GM21367 (cell line): ENCODE data around the gene ST3GAL3.

Experiments
- ATAC-seq: cut with Tn5 transposase; IDR thresholded peaks from one replicate; pipeline ENCODE4 v1.9.1; 2021; ENCODE audit not compliant: unreplicated experiment

Gene ST3GAL3

GRCh38 chr1:43910343-43910742, 203.0 kb downstream of the ST3GAL3 start:
- ATAC-seq = no peak

- no peak for ATAC-seq
Measured at GRCh38 chr1:43912607-43913006, 205.3 kb downstream of the ST3GAL3 start.

DNA sequence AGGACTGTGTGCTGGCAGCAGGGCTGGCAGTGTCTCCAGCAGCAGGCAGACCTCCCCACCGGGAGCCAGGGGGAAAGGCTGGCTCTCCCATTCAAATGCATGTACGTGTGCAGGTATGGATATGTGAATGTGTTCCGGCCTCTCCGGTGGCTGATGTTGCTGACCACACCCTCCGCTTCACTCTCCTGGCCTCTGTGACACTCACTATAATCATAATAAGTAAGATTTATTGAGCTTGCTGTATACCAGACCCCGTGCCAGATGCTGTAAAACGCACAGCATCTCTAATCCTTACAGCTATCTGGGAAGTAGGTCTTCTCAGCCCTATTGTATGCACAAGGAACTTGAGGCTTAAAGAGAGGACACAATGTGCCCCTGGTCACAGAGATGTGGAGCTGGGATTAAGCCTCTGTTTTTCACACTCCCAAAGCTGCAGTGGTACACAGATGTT, 205.7 kb downstream of the ST3GAL3 start:
- ATAC-seq = no peak

DNA sequence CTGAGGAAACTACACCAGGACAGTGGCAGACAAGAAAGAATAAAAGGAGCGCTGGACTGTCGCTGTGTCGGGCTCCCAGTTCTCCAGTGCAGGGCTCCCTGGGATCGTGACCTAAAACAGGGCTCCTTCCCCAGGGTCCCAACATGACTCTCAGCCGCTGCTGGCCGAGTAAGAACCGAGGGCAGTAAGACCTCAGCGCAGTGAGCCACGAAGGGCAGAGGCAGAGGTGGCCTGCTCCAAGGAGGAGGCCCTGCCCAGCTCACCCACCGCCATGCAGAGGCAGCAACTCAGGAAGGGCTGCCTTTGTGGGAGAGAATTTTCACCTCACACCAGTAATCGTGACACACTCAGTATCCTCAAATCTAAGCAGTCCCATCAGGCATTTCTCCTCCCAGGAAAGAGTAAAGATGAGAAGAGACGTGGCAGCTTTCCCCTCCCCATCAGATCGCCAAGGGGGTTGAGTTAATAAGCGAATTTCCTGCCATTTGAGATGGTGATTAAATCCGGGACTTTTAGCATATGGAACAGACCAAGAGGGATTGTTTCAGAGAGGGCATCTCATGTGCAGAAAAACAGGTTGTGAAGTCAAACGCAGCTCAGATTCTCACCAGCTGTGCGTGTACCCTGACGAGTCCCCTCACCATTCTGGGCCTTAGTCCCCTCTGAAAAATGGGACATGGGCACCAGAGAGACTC, 206.5 kb downstream of the ST3GAL3 start:
- no peak for ATAC-seq

- no peak for ATAC-seq
Measured at GRCh38 chr1:43914576-43915525, 207.5 kb downstream of the ST3GAL3 start.

DNA sequence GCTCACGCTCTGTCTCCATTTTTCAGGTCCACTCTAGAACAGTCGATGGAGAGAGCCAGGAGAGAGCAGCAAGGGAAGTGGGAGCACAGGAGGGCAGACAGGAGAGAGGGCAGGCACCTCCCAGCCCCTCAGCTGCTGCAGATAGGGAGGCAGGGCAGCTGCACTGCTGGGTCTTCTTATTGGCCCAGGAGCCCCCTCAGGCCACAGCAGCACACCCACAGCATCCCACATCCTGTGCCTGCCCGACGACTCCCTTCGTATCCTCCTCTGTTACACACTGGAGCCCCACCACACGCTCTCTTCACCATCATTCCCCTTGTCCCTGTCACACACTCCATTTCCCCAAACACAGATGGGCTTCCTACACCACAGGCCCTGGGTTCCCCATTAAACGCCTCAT, 212.6 kb downstream of the ST3GAL3 start:
- ATAC-seq = no peak

DNA sequence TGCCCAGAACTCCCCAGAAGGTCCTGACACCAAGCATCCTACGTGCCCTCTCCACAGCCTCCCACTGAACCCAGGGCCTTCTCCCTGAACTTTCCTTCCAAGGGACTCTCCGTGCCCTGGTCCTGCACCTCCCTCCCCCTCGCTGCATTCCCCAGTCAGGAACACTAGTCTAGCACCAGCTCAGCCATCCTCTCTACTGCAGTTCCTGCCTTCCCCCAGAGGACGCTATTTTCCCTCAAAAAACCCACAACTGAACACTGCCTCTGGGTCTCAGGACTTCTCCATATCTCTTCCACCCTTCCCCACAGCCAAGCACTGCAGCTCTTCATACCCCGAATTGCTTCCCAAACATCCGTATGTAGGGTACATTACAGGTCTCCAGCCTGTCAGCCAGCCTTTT, 213.7 kb downstream of the ST3GAL3 start:
- no peak for ATAC-seq

DNA sequence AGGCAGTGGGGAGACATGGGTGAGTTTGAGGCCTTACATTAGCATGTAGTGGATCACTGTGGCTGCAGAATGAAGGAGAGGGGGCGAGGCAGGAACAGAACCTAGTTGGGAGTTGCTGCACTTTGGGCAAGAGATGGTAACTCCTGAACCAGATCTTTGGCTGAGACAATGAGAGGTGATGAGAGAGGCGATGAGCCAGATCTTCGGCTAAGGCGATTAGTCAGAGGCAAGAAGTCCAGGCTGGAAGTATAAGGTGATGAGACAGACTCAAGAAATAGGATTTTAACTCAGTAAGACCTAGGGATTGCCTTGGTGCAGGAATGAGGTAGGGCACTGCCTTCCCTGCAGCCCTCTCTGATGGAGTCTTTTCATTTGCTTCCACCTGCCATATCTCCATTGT, 217.2 kb downstream of the ST3GAL3 start:
- ATAC-seq = no peak

GRCh38 chr1:43925846-43926245, 218.5 kb downstream of the ST3GAL3 start:
- ATAC-seq = no peak

- no peak for ATAC-seq
Measured at GRCh38 chr1:43930168-43930948, 223.0 kb downstream of the ST3GAL3 start.

GRCh38 chr1:43930949-43931275, 223.6 kb downstream of the ST3GAL3 start:
- no peak for ATAC-seq

DNA sequence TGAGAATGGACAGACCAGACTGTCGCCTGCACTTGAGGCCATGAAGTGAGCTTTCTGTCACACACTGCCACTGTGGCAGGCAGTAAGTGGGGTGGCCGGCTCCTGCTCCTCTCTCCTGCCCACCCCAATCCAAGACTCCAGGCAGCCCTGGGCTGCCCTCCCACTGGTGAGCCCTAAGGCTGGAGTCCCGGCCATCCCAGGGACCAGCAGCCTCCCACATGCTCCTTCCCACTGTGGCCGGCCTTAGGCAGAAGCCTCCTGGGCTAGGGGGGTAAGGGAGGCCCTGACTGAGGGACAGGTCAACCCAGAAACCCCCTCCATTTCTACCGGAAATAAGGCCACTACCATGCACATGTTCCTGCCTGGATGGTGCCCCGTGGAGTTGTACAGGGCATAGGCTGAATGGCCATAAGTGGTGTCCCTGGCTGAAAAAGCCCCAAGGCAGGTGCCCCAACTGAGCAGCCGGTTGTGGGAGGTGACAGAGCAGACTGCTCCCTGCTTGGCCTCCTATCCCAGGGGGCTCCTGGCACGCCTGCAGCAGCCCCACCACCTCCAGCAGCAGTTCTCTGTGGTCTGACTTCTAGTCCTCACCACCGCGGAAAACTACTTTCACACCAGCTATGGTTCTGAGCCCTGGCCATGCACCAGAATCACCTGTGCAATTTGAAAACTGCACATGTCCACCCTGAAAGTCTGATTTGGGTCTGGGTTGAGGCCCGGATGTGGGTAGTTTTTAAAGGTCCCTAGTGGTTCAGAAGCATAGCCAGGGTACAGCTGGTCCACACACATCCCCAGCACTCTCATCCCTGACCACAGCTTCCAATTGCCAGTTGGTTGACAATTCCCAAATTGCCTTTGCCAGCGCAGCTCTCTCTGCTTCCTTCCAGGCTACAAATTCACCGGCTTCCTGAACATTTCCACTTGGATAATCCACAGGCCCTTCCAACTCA, 224.7 kb downstream of the ST3GAL3 start:
- ATAC-seq = no peak

GRCh38 chr1:43932786-43933385, 225.6 kb downstream of the ST3GAL3 start:
- no peak for ATAC-seq

- ATAC-seq = no peak
Measured at GRCh38 chr1:43933386-43934100, 226.2 kb downstream of the ST3GAL3 start, which contains the start of gene ARTN. Gene ARTN (plus strand): TSS chr1:43933801. CDS start chr1:43935657, 1,856 bp downstream.

DNA sequence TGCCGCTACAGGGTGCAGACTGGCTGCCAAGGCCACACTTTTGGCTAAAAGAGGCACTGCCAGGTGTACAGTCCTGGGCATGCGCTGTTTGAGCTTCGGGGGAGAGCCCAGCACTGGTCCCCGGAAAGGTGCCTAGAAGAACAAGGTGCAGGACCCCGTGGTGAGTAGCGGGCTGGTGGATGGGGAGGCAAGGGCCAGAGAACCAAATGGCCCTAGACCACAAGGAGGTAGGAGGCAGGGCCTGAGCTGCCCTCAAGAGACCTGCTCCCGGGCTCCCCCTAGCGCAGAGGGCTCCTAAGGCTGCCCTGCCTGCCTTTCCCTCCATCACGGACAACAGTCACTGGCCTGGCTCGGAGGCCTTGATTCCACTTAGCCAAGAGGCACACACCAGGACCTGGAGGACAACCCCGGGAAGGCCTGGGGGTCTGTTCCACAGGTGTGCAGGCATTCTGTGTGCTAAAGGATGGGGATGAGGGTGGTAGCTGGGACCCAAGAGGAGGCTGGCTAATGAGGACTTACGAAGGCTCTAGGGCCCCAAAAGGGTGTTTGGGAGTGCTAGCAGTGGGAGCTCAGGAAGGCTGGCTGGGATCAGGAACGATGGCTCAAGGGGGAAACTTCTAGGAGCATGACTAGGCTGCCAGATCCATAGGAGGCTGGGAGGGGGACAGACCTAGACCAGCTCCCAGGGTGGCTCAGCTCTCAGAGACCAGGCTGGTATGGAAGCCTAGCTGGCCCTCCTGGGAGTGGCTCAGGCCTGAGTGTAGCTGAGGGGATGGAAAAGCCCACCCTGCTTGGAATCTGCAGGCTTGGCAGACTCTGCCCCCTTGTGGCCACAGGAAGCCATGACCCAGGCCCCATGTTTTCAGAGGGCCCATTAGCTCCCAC, 227.0 kb downstream of the ST3GAL3 start:
- ATAC-seq = no peak

GRCh38 chr1:43934986-43935324, 227.6 kb downstream of the ST3GAL3 start:
- no peak for ATAC-seq

GRCh38 chr1:43935711-43936427, 228.5 kb downstream of the ST3GAL3 start:
- no peak for ATAC-seq
